Activated CD4-positive, alpha-beta T cell treated with anti-CD3 and anti-CD28 coated beads, Interleukin-2, amount 50 U/mL, for 4 hours (primary cell): ENCODE data around the gene UTS2R.
A peak's percentile ranks its signal among the peaks of the same experiment; 100 is the strongest.

Experiments used
- DNase-seq, 2 experiments: peaks; one replicate each; pipeline ENCODE4 v3.0.0-alpha.2; 2020

The UTS2R gene

GRCh38 chr17:82390860-82391435 is 19.4 kb downstream of the UTS2R start:
- no peak for DNase-seq

- no peak for DNase-seq
Observed at GRCh38 chr17:82391496-82392066, 20.0 kb downstream of the UTS2R start.

DNA sequence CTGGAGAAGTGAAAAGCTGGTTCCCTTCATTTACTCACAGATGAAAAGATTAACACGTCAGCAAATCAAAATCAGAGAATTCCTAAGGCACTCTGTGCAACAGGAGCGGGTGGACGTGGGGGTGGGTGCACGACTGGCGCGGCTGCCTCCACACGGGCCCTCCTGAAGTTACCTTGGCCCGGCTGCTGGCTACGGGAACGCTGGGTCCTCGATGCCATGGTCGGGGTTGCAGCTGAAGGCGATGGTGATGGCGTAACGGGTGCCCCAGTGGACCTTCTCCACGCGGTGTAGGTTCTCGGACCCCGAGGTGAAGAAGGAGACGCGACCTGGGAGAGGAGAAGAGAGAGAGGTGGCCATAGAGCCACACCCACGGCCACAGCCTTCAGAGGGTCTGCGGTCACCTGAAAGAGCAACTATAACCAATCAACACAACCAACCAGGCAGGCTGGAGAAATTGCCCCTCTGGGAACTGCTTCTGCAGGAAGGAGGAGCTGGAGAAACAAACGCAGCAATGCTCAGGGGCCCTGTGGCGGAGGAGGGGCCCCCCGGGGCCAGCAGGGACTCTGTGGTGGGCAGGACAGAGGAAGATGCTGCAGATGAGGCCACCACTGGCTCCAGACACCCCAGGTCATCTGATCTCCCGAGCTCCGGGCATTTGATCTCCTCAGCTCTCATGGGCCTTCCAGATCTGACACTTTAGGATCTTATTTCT is 20.8 kb downstream of the UTS2R start:
- DNase-seq = no peak

DNA sequence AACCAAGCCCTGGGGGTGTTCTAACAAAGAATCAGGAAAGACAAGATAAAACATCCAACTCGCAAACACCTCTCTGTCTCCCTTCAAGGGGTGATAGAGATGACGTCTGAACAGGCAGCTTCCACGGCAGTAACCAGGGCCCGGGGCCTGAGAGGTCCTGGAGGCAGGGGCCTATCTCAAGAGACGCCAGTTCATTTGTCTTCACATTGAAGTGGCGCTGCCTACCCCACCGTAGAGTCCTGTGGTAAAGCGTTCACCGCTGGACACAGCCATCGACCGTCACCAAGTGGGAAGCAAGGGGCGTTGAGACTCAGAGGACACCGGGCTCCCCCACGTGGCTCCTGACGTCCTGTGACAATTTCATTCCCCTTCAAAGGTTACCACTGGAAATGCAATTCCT is 21.4 kb downstream of the UTS2R start:
- DNase-seq = no peak

GRCh38 chr17:82394278-82394677 is 22.7 kb downstream of the UTS2R start:
- no peak for DNase-seq

- no peak for DNase-seq
Observed at GRCh38 chr17:82396601-82397435, 25.3 kb downstream of the UTS2R start.

- DNase-seq = no peak
Observed at GRCh38 chr17:82397449-82398335, 26.1 kb downstream of the UTS2R start.

GRCh38 chr17:82399041-82399441 is 27.5 kb downstream of the UTS2R start:
- no peak for DNase-seq

- no peak for DNase-seq
Observed at GRCh38 chr17:82399601-82400101, 28.1 kb downstream of the UTS2R start.

- no peak for DNase-seq
Observed at GRCh38 chr17:82400206-82400605, 28.6 kb downstream of the UTS2R start.

DNA sequence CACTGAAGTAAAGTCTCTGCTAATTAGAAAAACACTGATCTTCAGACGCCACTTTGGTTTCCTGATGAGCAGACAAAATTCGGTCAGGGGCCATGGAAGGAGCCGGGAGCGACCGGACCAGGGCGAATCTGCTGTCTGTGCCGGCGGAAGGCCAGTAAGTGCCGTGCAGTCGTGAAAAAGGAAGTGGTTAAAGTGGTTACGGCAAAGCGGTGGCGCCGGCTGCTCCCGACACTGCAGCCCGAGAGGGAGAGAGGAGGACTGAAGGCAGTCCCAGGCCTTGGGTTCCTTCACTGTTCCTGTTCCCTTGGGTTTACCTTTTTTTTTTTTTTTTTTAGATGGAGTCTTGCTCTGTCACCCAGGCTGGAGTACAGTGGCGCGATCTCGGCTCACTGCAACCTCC is 29.3 kb downstream of the UTS2R start:
- peak in 1 of 2 experiments; percentile 8 for DNase-seq

DNA sequence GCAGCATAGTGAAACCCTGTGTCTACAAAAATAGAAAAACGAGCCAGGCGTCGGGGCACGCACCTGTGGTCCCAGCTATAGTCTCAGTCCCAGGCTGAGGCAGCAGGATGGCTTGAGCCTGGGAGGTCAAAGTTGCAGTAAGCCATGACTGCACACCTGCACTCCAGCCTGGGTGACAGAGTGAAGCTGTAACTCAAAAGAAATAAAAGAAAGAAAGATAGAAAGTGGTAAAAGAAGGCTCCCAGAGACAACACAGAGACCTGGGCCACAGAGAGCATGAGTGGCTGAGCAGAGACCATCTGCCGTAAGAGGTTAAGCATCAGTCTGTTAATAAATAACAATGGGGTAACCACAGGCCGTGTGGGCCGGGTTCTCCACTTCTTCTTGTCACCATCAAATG is 31.3 kb downstream of the UTS2R start:
- DNase-seq = no peak

- no peak for DNase-seq
Observed at GRCh38 chr17:82403662-82404660, 32.4 kb downstream of the UTS2R start.

GRCh38 chr17:82405051-82405450 is 33.5 kb downstream of the UTS2R start:
- no peak for DNase-seq

- DNase-seq = no peak
Observed at GRCh38 chr17:82406131-82406671, 34.6 kb downstream of the UTS2R start.

GRCh38 chr17:82407255-82407654 is 35.7 kb downstream of the UTS2R start:
- no peak for DNase-seq

- DNase-seq = no peak
Observed at GRCh38 chr17:82408288-82408937, 36.8 kb downstream of the UTS2R start.

DNA sequence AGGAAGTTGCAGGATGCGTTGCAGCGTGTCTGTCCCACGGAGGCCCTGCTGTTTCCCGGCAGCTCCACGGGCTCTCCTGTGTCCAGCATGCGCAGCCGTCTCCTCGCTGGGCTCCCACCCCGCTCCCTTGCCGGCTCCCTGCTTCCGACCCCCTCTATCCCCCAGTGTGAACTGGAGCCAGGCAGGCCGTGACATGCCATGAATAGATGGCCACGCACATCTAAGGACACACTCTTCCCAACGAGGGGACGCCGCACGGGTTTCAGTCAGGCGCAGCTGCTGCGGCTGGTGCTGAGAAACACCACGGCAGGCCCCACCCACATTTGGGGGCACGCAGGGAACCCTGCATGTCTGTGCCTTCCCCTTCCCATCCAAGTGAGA is 37.4 kb downstream of the UTS2R start:
- DNase-seq = no peak

- DNase-seq = no peak
Observed at GRCh38 chr17:82410014-82410716, 38.6 kb downstream of the UTS2R start.
